ENCODE measurements around the gene PALM2AKAP2. TPM values are rescaled to one million over a fixed set of nuclear protein-coding genes. Genes with fewer than 3 reads are reported as not detected.

The PALM2AKAP2 gene
- total RNA-seq, 4 donors from 2014 or later = 1.2 to 3.6 (median 2.6) TPM

GRCh38 chr9:109753308-109753707 is 26.7 kb upstream of the PALM2AKAP2 start:
- WGBS, 2 donors = 67 to 70% methylated on average over 5 of the region's 5 CpGs

GRCh38 chr9:109755040-109755439 is 25.0 kb upstream of the PALM2AKAP2 start:
- 79 to 86% methylated on average over 2 of the region's 2 CpGs for WGBS, 2 donors
- no peak for DNase-seq (ENCODE audit: low spot score in 2 of 2)
- intact Hi-C loops (cut with DNase I; ENCODE audit: low total_unique reads) = no loop called here
- no peak overlapping the region for H3K4me3 ChIP-seq (ENCODE audit: low read depth, poor library complexity, severe bottlenecking)
- TF ChIP-seq CTCF (IDR thresholded peaks at IDR 0.05) = no peak
- TF ChIP-seq POLR2A (IDR thresholded peaks at IDR 0.05) = no peak

More at GRCh38 chr9:109753308-109753707, 26.7 kb upstream of the PALM2AKAP2 start:
- DNase-seq (ENCODE audit: low spot score in 2 of 2) = no peak
- TF ChIP-seq POLR2A (IDR thresholded peaks at IDR 0.05) (no peak), CTCF (IDR thresholded peaks at IDR 0.05) (no peak)
- intact Hi-C loops (cut with DNase I; ENCODE audit: low total_unique reads) = no loop called here
- H3K4me3 ChIP-seq (ENCODE audit: low read depth, poor library complexity, severe bottlenecking) = no peak overlapping the region

- TF ChIP-seq POLR2A (IDR thresholded peaks at IDR 0.05) (no peak), CTCF (IDR thresholded peaks at IDR 0.05) (no peak)
- WGBS, 2 donors = 60 to 68% methylated on average over 3 of the region's 3 CpGs
- no peak overlapping the region for H3K4me3 ChIP-seq (ENCODE audit: low read depth, poor library complexity, severe bottlenecking)
- DNase-seq (ENCODE audit: low spot score in 2 of 2) = no peak
- intact Hi-C loops (cut with DNase I; ENCODE audit: low total_unique reads) = no loop called here
Observed at GRCh38 chr9:109759589-109759988, 20.4 kb upstream of the PALM2AKAP2 start.

- DNase-seq (ENCODE audit: low spot score in 2 of 2) = no peak
- no peak overlapping the region for H3K4me3 ChIP-seq (ENCODE audit: low read depth, poor library complexity, severe bottlenecking)
- TF ChIP-seq POLR2A (IDR thresholded peaks at IDR 0.05) (no peak), CTCF (IDR thresholded peaks at IDR 0.05) (no peak)
- intact Hi-C loops (cut with DNase I; ENCODE audit: low total_unique reads) = no loop called here
- WGBS, 2 donors = 92 to 95% methylated on average over 2 of the region's 2 CpGs
Observed at GRCh38 chr9:109765278-109765677, 14.7 kb upstream of the PALM2AKAP2 start.

GRCh38 chr9:109765830-109766229 is 14.2 kb upstream of the PALM2AKAP2 start:
- DNase-seq (ENCODE audit: low spot score in 2 of 2) = no peak
- intact Hi-C loops (cut with DNase I; ENCODE audit: low total_unique reads) = no loop called here
- H3K4me3 ChIP-seq (ENCODE audit: low read depth, poor library complexity, severe bottlenecking) = no peak overlapping the region
- TF ChIP-seq CTCF (IDR thresholded peaks at IDR 0.05) (no peak), POLR2A (IDR thresholded peaks at IDR 0.05) (no peak)
- WGBS, 2 donors = 68 to 87% methylated on average over 3 of the region's 3 CpGs

- 60 to 64% methylated on average over 2 of the region's 2 CpGs for WGBS, 2 donors
- no peak overlapping the region for H3K4me3 ChIP-seq (ENCODE audit: low read depth, poor library complexity, severe bottlenecking)
- no peak for TF ChIP-seq CTCF (IDR thresholded peaks at IDR 0.05)
- no peak for TF ChIP-seq POLR2A (IDR thresholded peaks at IDR 0.05)
- intact Hi-C loops (cut with DNase I; ENCODE audit: low total_unique reads) = no loop called here
- DNase-seq (ENCODE audit: low spot score in 2 of 2) = no peak
Observed at GRCh38 chr9:109766351-109766750, 13.6 kb upstream of the PALM2AKAP2 start.

Measured in lower leg skin (tissue), 4 donors.